ENCODE measurements around the gene H6PD.

The H6PD gene

GRCh38 chr1:9260059-9260766 is 25.6 kb downstream of the H6PD start:
- Histone ChIP-seq H3K36me3 (ENCODE audit: control insufficient read depth, insufficient read depth, low read length) (peaks cover 26% of the 10 kb centered on the region), H3K4me3 (ENCODE audit: low read length) (no peak overlapping the region), H3K27ac (ENCODE audit: low read depth, low read length) (no peak overlapping the region), H3K27me3 (ENCODE audit: control insufficient read depth, insufficient read depth, low read length) (peaks cover 2% of the 10 kb centered on the region), H3K9ac (ENCODE audit: low read length) (no peak overlapping the region), H3K4me1 (ENCODE audit: control insufficient read depth, insufficient read depth, low read length) (no peaks in the 10 kb centered on the region)

DNA sequence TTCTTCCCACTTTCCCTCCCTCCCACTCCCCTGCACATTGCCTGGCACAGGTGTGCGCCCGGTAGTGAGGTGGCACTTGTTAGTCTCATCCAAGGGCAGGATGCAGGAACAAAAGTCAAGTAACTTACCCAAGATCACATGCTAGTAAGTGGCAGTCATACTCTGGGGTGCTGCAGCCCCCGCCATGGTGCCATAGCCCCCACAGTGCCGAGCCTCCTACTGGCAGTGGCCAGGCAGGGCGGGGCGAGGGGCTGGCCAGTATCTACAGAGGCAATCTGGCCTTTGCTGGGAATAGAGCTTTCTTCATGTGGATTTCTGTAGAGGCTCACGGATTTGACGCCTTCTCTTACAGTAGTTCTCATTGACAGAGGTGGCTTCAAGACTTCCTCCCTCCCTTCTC is 26.9 kb downstream of the H6PD start:
- Histone ChIP-seq H3K9ac (ENCODE audit: low read length) (no peak overlapping the region), H3K36me3 (ENCODE audit: control insufficient read depth, insufficient read depth, low read length) (peaks cover 26% of the 10 kb centered on the region), H3K27ac (ENCODE audit: low read depth, low read length) (no peak overlapping the region), H3K4me1 (ENCODE audit: control insufficient read depth, insufficient read depth, low read length) (peaks cover under 1% of the 10 kb centered on the region), H3K27me3 (ENCODE audit: control insufficient read depth, insufficient read depth, low read length) (peaks cover 2% of the 10 kb centered on the region), H3K4me3 (ENCODE audit: low read length) (no peak overlapping the region)

- Histone ChIP-seq H3K27ac (ENCODE audit: low read depth, low read length) (no peak overlapping the region), H3K4me1 (ENCODE audit: control insufficient read depth, insufficient read depth, low read length) (peaks cover 4% of the 10 kb centered on the region), H3K27me3 (ENCODE audit: control insufficient read depth, insufficient read depth, low read length) (peaks cover 2% of the 10 kb centered on the region), H3K4me3 (ENCODE audit: low read length) (no peak overlapping the region), H3K36me3 (ENCODE audit: control insufficient read depth, insufficient read depth, low read length) (peaks cover 26% of the 10 kb centered on the region), H3K9ac (ENCODE audit: low read length) (no peak overlapping the region)
These were observed 27.8 kb downstream of the H6PD start for GRCh38 chr1:9262096-9262986.

- Histone ChIP-seq H3K36me3 (ENCODE audit: control insufficient read depth, insufficient read depth, low read length) (peaks cover 26% of the 10 kb centered on the region), H3K27me3 (ENCODE audit: control insufficient read depth, insufficient read depth, low read length) (peaks cover 2% of the 10 kb centered on the region), H3K9ac (ENCODE audit: low read length) (no peak overlapping the region), H3K4me1 (ENCODE audit: control insufficient read depth, insufficient read depth, low read length) (peaks cover 4% of the 10 kb centered on the region), H3K27ac (ENCODE audit: low read depth, low read length) (no peak overlapping the region), H3K4me3 (ENCODE audit: low read length) (no peak overlapping the region)
These were observed 28.8 kb downstream of the H6PD start for GRCh38 chr1:9263276-9263855.

DNA sequence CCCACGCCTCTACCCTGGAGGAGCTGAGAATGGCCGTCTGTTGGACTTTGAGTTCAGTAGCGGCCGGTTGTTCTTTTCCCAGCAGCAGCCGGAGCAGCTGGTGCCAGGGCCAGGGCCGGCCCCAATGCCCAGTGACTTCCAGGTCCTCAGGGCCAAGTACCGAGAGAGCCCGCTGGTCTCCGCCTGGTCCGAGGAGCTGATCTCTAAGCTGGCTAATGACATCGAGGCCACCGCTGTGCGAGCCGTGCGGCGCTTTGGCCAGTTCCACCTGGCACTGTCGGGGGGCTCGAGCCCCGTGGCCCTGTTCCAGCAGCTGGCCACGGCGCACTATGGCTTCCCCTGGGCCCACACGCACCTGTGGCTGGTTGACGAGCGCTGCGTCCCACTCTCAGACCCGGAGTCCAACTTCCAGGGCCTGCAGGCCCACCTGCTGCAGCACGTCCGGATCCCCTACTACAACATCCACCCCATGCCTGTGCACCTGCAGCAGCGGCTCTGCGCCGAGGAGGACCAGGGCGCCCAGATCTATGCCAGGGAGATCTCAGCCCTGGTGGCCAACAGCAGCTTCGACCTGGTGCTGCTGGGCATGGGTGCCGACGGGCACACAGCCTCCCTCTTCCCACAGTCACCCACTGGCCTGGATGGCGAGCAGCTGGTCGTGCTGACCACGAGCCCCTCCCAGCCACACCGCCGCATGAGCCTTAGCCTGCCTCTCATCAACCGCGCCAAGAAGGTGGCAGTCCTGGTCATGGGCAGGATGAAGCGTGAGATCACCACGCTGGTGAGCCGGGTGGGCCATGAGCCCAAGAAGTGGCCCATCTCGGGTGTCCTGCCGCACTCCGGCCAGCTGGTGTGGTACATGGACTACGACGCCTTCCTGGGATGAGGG is 29.7 kb downstream of the H6PD start:
- Histone ChIP-seq H3K9ac (ENCODE audit: low read length) (no peak overlapping the region), H3K36me3 (ENCODE audit: control insufficient read depth, insufficient read depth, low read length) (peaks cover 28% of the 10 kb centered on the region), H3K27me3 (ENCODE audit: control insufficient read depth, insufficient read depth, low read length) (peaks cover 2% of the 10 kb centered on the region), H3K4me1 (ENCODE audit: control insufficient read depth, insufficient read depth, low read length) (peaks cover 4% of the 10 kb centered on the region), H3K27ac (ENCODE audit: low read depth, low read length) (no peak overlapping the region), H3K4me3 (ENCODE audit: low read length) (no peak overlapping the region)

GRCh38 chr1:9265037-9265436 is 30.5 kb downstream of the H6PD start:
- Histone ChIP-seq H3K9ac (ENCODE audit: low read length) (no peak overlapping the region), H3K36me3 (ENCODE audit: control insufficient read depth, insufficient read depth, low read length) (peaks cover 30% of the 10 kb centered on the region), H3K27me3 (ENCODE audit: control insufficient read depth, insufficient read depth, low read length) (peaks cover 2% of the 10 kb centered on the region), H3K27ac (ENCODE audit: low read depth, low read length) (no peak overlapping the region), H3K4me3 (ENCODE audit: low read length) (no peak overlapping the region), H3K4me1 (ENCODE audit: control insufficient read depth, insufficient read depth, low read length) (peaks cover 4% of the 10 kb centered on the region)

DNA sequence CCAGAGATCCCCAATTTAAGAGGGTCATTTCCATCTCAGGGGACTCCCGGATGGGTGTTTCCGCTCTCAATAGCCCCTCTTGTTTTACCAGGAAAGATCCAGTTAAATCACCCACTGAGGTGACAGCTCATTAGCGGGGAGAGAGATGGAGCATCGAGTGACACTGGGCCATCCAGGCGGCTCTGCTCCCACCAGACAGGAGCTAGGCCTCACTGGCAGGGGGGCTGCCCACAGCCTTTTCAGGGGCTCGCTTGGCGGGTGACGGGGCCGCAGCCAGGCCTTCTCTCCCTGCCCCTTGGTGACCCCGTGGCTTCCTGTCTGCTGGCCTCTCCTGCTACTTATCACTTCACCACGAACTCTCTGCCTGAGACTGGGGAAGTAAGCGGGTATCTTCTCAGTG is 31.4 kb downstream of the H6PD start:
- Histone ChIP-seq H3K4me1 (ENCODE audit: control insufficient read depth, insufficient read depth, low read length) (peaks cover 8% of the 10 kb centered on the region), H3K27ac (ENCODE audit: low read depth, low read length) (no peak overlapping the region), H3K27me3 (ENCODE audit: control insufficient read depth, insufficient read depth, low read length) (peaks cover 2% of the 10 kb centered on the region), H3K9ac (ENCODE audit: low read length) (no peak overlapping the region), H3K36me3 (ENCODE audit: control insufficient read depth, insufficient read depth, low read length) (peaks cover 30% of the 10 kb centered on the region), H3K4me3 (ENCODE audit: low read length) (no peak overlapping the region)

DNA sequence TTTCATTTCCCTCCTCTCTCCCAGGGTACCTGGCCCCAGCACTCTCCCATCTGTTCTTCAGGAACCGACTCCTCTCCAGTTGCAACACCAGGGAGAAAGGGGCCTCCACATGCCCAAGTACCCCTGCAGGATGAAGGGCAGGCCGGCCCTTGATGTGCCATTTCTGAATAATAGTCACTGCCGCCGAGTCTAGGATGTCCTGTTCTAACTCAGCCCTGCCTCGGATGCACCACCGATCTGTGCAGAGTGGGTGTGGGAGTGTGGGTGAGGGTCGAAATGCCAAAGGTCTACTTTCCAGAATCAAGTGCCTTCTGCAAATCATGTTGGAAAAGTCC is 32.7 kb downstream of the H6PD start:
- peaks cover 27% of the 10 kb centered on the region for H3K36me3 ChIP-seq (ENCODE audit: control insufficient read depth, insufficient read depth, low read length)

GRCh38 chr1:9267827-9268581 is 33.4 kb downstream of the H6PD start:
- Histone ChIP-seq H3K27ac (ENCODE audit: low read depth, low read length) (no peak overlapping the region), H3K4me1 (ENCODE audit: control insufficient read depth, insufficient read depth, low read length) (peaks cover 8% of the 10 kb centered on the region), H3K4me3 (ENCODE audit: low read length) (no peak overlapping the region), H3K36me3 (ENCODE audit: control insufficient read depth, insufficient read depth, low read length) (peaks cover 20% of the 10 kb centered on the region), H3K9ac (ENCODE audit: low read length) (no peak overlapping the region), H3K27me3 (ENCODE audit: control insufficient read depth, insufficient read depth, low read length) (no peaks in the 10 kb centered on the region)

More for the DNA sequence above, 32.7 kb downstream of the H6PD start:
- Histone ChIP-seq H3K4me1 (ENCODE audit: control insufficient read depth, insufficient read depth, low read length) (peaks cover 8% of the 10 kb centered on the region), H3K27me3 (ENCODE audit: control insufficient read depth, insufficient read depth, low read length) (no peaks in the 10 kb centered on the region), H3K9ac (ENCODE audit: low read length) (no peak overlapping the region), H3K27ac (ENCODE audit: low read depth, low read length) (no peak overlapping the region), H3K4me3 (ENCODE audit: low read length) (no peak overlapping the region)

DNA sequence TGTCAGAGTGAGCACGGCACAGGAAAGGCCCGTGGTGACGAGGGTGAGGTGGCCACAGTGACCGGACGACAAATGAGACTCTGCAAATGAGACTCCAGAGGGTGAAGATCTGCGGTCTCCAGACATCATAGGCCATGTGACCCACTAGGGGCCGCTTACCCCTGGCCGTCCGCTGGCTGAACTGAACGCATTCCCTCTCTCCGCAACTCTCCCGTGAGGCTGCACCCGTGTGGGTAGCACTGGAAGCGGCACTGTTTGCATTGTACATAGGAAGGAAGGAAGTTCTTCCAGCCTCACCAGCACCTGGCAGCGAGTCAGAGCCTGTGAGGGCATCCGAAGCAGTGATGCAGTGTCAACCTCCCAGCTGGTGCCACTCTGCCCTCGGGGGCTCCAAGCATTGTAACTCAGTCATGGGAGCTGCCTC is 34.5 kb downstream of the H6PD start:
- Histone ChIP-seq H3K27ac (ENCODE audit: low read depth, low read length) (no peak overlapping the region), H3K9ac (ENCODE audit: low read length) (no peak overlapping the region), H3K27me3 (ENCODE audit: control insufficient read depth, insufficient read depth, low read length) (no peaks in the 10 kb centered on the region), H3K4me1 (ENCODE audit: control insufficient read depth, insufficient read depth, low read length) (peaks cover 8% of the 10 kb centered on the region), H3K4me3 (ENCODE audit: low read length) (no peak overlapping the region), H3K36me3 (ENCODE audit: control insufficient read depth, insufficient read depth, low read length) (peaks cover 14% of the 10 kb centered on the region)

- Histone ChIP-seq H3K27ac (ENCODE audit: low read depth, low read length) (no peak overlapping the region), H3K4me3 (ENCODE audit: low read length) (no peak overlapping the region), H3K27me3 (ENCODE audit: control insufficient read depth, insufficient read depth, low read length) (no peaks in the 10 kb centered on the region), H3K4me1 (ENCODE audit: control insufficient read depth, insufficient read depth, low read length) (peaks cover 8% of the 10 kb centered on the region), H3K36me3 (ENCODE audit: control insufficient read depth, insufficient read depth, low read length) (peaks cover 8% of the 10 kb centered on the region), H3K9ac (ENCODE audit: low read length) (no peak overlapping the region)
These were observed 35.1 kb downstream of the H6PD start for GRCh38 chr1:9269721-9270120.

Measured in rectal smooth muscle tissue (tissue), 1 donor.